HG03439 (cell line): Measurements from ENCODE around the gene MYO1D.
"Not testable (repeated sequence)": the region's sequence is repeated elsewhere in the genome, so short reads cannot be mapped to it uniquely, and the experiment has no call there.

Experiments used
- ATAC-seq: cut with Tn5 transposase; IDR thresholded peaks from one replicate; pipeline ENCODE4 v1.9.1; 2021; ENCODE audit warnings: mild to moderate bottlenecking, moderate library complexity; ENCODE audit not compliant: unreplicated experiment

MYO1D gene

GRCh38 chr17:32739722-32740121, 137.2 kb downstream of the MYO1D start:
- no peak for ATAC-seq

- not testable (repeated sequence) for ATAC-seq
Measured at GRCh38 chr17:32739151-32739550, 137.8 kb downstream of the MYO1D start.

GRCh38 chr17:32733401-32733800, 143.5 kb downstream of the MYO1D start:
- no peak for ATAC-seq

GRCh38 chr17:32732900-32733299, 144.0 kb downstream of the MYO1D start:
- no peak for ATAC-seq

- no peak for ATAC-seq
Measured at GRCh38 chr17:32732296-32732642, 144.7 kb downstream of the MYO1D start.

- ATAC-seq = no peak
Measured at GRCh38 chr17:32731556-32732295, 145.2 kb downstream of the MYO1D start.

GRCh38 chr17:32727681-32728080, 149.2 kb downstream of the MYO1D start:
- ATAC-seq = no peak

GRCh38 chr17:32725697-32726096, 151.2 kb downstream of the MYO1D start:
- no peak for ATAC-seq

- no peak for ATAC-seq
Measured at GRCh38 chr17:32723310-32723955, 153.5 kb downstream of the MYO1D start.

GRCh38 chr17:32722733-32723132, 154.2 kb downstream of the MYO1D start:
- ATAC-seq = no peak

GRCh38 chr17:32720671-32721070, 156.3 kb downstream of the MYO1D start:
- ATAC-seq = no peak

- ATAC-seq = no peak
Measured at GRCh38 chr17:32719689-32720088, 157.2 kb downstream of the MYO1D start.

GRCh38 chr17:32714922-32715321, 162.0 kb downstream of the MYO1D start:
- not testable (repeated sequence) for ATAC-seq

GRCh38 chr17:32714206-32714605, 162.7 kb downstream of the MYO1D start:
- not testable (repeated sequence) for ATAC-seq

GRCh38 chr17:32713081-32713480, 163.8 kb downstream of the MYO1D start:
- ATAC-seq = no peak

GRCh38 chr17:32709562-32709961, 167.4 kb downstream of the MYO1D start:
- no peak for ATAC-seq

- no peak for ATAC-seq
Measured at GRCh38 chr17:32701871-32702270, 175.1 kb downstream of the MYO1D start.

- no peak for ATAC-seq
Measured at GRCh38 chr17:32699247-32699646, 177.7 kb downstream of the MYO1D start.

GRCh38 chr17:32697728-32698625, 178.9 kb downstream of the MYO1D start:
- no peak for ATAC-seq

GRCh38 chr17:32696426-32696825, 180.5 kb downstream of the MYO1D start:
- ATAC-seq = no peak

GRCh38 chr17:32695864-32696263, 181.1 kb downstream of the MYO1D start:
- ATAC-seq = no peak
